Measurements from ENCODE around the gene SAAL1. TPM values are rescaled to one million over a fixed set of nuclear protein-coding genes. Genes with fewer than 3 reads are reported as not detected.

SAAL1 gene
- total RNA-seq, 1 experiment from 2014 or later: 43.5 TPM

GRCh38 chr11:18080451-18080850 is 25.4 kb downstream of the SAAL1 start:
- Histone ChIP-seq H3K18ac (ENCODE audit: insufficient read length, low read depth, low read length) (no peak overlapping the region), H3K56ac (ENCODE audit: insufficient read length, low read depth, low read length) (no peak overlapping the region), H2BK5ac (ENCODE audit: insufficient read length, low read length) (no peak overlapping the region), H3K9ac (ENCODE audit: extremely low read depth, insufficient read length, low read length) (no peak overlapping the region), H3K14ac (ENCODE audit: insufficient read depth, low read length) (no peak overlapping the region), H4K5ac (ENCODE audit: insufficient read length, low read depth, low read length) (no peak overlapping the region), H3K9me3 (ENCODE audit: control insufficient read depth, low read depth, low read length) (no peaks in the 10 kb centered on the region), H3K4me2 (ENCODE audit: insufficient read depth, insufficient read length, low read length) (no peak overlapping the region), H3K79me1 (ENCODE audit: insufficient read depth, low read depth, low read length, poor library complexity, severe bottlenecking) (no peaks in the 10 kb centered on the region), H3K79me2 (ENCODE audit: insufficient read depth, low read length) (no peaks in the 10 kb centered on the region), H3K27me3 (ENCODE audit: insufficient read depth, low read length) (no peaks in the 10 kb centered on the region), H2AFZ (ENCODE audit: low read length) (no peak overlapping the region), H3K27ac (ENCODE audit: insufficient read length, low read depth, low read length) (no peak overlapping the region), H4K8ac (replicated peaks; ENCODE audit: insufficient read length, low read depth, low read length) (no peak overlapping the region), H2BK20ac (ENCODE audit: low read depth, low read length, poor library complexity, severe bottlenecking) (no peak overlapping the region), H2BK12ac (ENCODE audit: insufficient read length, low read depth, low read length) (no peak overlapping the region), H3K23ac (ENCODE audit: insufficient read length, low read depth, low read length) (no peak overlapping the region), H2BK120ac (ENCODE audit: low read depth, low read length, poor library complexity, severe bottlenecking) (no peak overlapping the region), H2AK5ac (ENCODE audit: insufficient read length, low read length) (no peak overlapping the region), H4K20me1 (ENCODE audit: control insufficient read depth, insufficient read depth, insufficient read length) (no peaks in the 10 kb centered on the region), H3K4me1 (ENCODE audit: insufficient read depth, low read length) (no peaks in the 10 kb centered on the region), H3T11ph (ENCODE audit: low read length) (no peak overlapping the region), H2BK15ac (ENCODE audit: low read depth, low read length) (no peak overlapping the region), H3K4ac (ENCODE audit: low read depth, low read length) (no peak overlapping the region), H4K91ac (ENCODE audit: insufficient read length, low read depth, low read length) (no peak overlapping the region), H3K23me2 (ENCODE audit: insufficient read length, low read depth, low read length, poor library complexity, severe bottlenecking) (no peaks in the 10 kb centered on the region)
- no peaks in the 10 kb centered on the region for H3K27me3 Mint-ChIP-seq (ENCODE audit: low read depth)
- no peak for DNase-seq
- H3K4me3 Mint-ChIP-seq: no peak overlapping the region
- peaks cover 31 to 55% (median 39%) of the 10 kb centered on the region in 3 experiments for H3K36me3 Mint-ChIP-seq (ENCODE audit: insufficient read depth in 1 of 3, low read depth in 3 of 3)
- no CpG with 5 or more reads among the region's 4 CpGs for WGBS (ENCODE audit: extremely low coverage, insufficient read length, low lambda C conversion rate)
- peaks cover 0 to 4% of the 10 kb centered on the region in 2 experiments; a peak in 1 of 4 replicates for H3K4me1 Mint-ChIP-seq
- no peak for TF ChIP-seq CTCF (conservative IDR thresholded peaks at IDR 0.05)
- H3K9me3 Mint-ChIP-seq: no peaks in the 10 kb centered on the region
- no peak overlapping the region for H3K27ac Mint-ChIP-seq

All from H9 (cell line).